H9 (cell line): ENCODE data around the gene ABCG4. TPM values are rescaled to one million over a fixed set of nuclear protein-coding genes. Genes with fewer than 3 reads are reported as not detected.

Source experiments
- DNase-seq: peaks from one replicate; pipeline ENCODE4 v3.0.0-alpha.2; 2017
- H2AFZ ChIP-seq: one replicate; pipeline ENCODE4 v1.6.1; 2013; ENCODE audit warnings: mild to moderate bottlenecking, low read length, control low read depth, moderate library complexity
- H2AK5ac ChIP-seq: 2 replicates; pipeline ENCODE4 v1.6.1; 2013; ENCODE audit warnings: low read length, control low read depth, mixed read lengths; ENCODE audit not compliant: insufficient read length
- H2BK120ac ChIP-seq: one replicate; pipeline ENCODE4 v1.6.1; 2013; ENCODE audit warnings: low read depth, mild to moderate bottlenecking, low read length, control low read depth, inconsistent platforms; ENCODE audit not compliant: poor library complexity, severe bottlenecking
- H2BK12ac ChIP-seq: 2 replicates; pipeline ENCODE4 v1.6.1; 2013; ENCODE audit warnings: low read length, control low read depth, mixed read lengths, low read depth; ENCODE audit not compliant: insufficient read length
- H2BK15ac ChIP-seq: 2 replicates; pipeline ENCODE4 v1.6.1; 2013; ENCODE audit warnings: low read depth, low read length, control low read depth
- H2BK20ac ChIP-seq: one replicate; pipeline ENCODE4 v1.6.1; 2013; ENCODE audit warnings: low read depth, mild to moderate bottlenecking, low read length, control low read depth, inconsistent platforms; ENCODE audit not compliant: poor library complexity, severe bottlenecking
- H2BK5ac ChIP-seq: 2 replicates; pipeline ENCODE4 v1.6.1; 2013; ENCODE audit warnings: low read length, control low read depth, mixed read lengths; ENCODE audit not compliant: insufficient read length
- H3K14ac ChIP-seq: 2 replicates; pipeline ENCODE4 v1.6.1; 2013; ENCODE audit warnings: low read length, control low read depth; ENCODE audit not compliant: insufficient read depth
- H3K18ac ChIP-seq: 2 replicates; pipeline ENCODE4 v1.6.1; 2013; ENCODE audit warnings: low read depth, mild to moderate bottlenecking, mixed read lengths, low read length, control low read depth; ENCODE audit not compliant: insufficient read length
- H3K23ac ChIP-seq: 2 replicates; pipeline ENCODE4 v1.6.1; 2013; ENCODE audit warnings: low read length, control low read depth, mixed read lengths, low read depth; ENCODE audit not compliant: insufficient read length
- H3K23me2 ChIP-seq: 2 replicates; pipeline ENCODE4 v1.6.1; 2013; ENCODE audit warnings: low read depth, mild to moderate bottlenecking, mixed read lengths, low read length, control low read depth; ENCODE audit not compliant: insufficient read length, poor library complexity, severe bottlenecking
- H3K27ac ChIP-seq: 2 replicates; pipeline ENCODE4 v1.5.1; 2013; ENCODE audit warnings: low read length, control low read depth, mixed read lengths, low read depth; ENCODE audit not compliant: insufficient read length
- H3K27me3 ChIP-seq: 2 replicates; pipeline ENCODE4 v1.6.1; 2013; ENCODE audit warnings: low read length, control low read depth, inconsistent platforms; ENCODE audit not compliant: insufficient read depth
- H3K4ac ChIP-seq: 2 replicates; pipeline ENCODE4 v1.6.1; 2013; ENCODE audit warnings: low read depth, mild to moderate bottlenecking, control low read depth, inconsistent platforms, low read length, moderate library complexity
- H3K4me1 ChIP-seq: 2 replicates; pipeline ENCODE4 v1.6.1; 2013; ENCODE audit warnings: low read length, control low read depth, inconsistent platforms; ENCODE audit not compliant: insufficient read depth
- H3K4me2 ChIP-seq: 2 replicates; pipeline ENCODE4 v1.6.1; 2013; ENCODE audit warnings: low read length, control low read depth, mixed read lengths; ENCODE audit not compliant: insufficient read length, insufficient read depth
- H3K56ac ChIP-seq: 2 replicates; pipeline ENCODE4 v1.6.1; 2013; ENCODE audit warnings: low read depth, mild to moderate bottlenecking, mixed read lengths, low read length, control low read depth; ENCODE audit not compliant: insufficient read length
- H3K79me1 ChIP-seq: 2 replicates; pipeline ENCODE4 v1.6.1; 2013; ENCODE audit warnings: low read depth, mild to moderate bottlenecking, moderate library complexity, low read length, control low read depth, inconsistent platforms; ENCODE audit not compliant: insufficient read depth, poor library complexity, severe bottlenecking
- H3K79me2 ChIP-seq: 2 replicates; pipeline ENCODE4 v1.6.1; 2013; ENCODE audit warnings: low read length, control low read depth, inconsistent platforms; ENCODE audit not compliant: insufficient read depth
- H3K9ac ChIP-seq: 2 replicates; pipeline ENCODE4 v1.6.1; 2013; ENCODE audit warnings: low read length, control low read depth, mixed read lengths; ENCODE audit not compliant: insufficient read length; ENCODE audit errors: extremely low read depth
- H3K9me3 ChIP-seq: one replicate; pipeline ENCODE4 v1.6.1; 2013; ENCODE audit warnings: low read depth, low read length, inconsistent platforms; ENCODE audit not compliant: control insufficient read depth
- H3T11ph ChIP-seq: one replicate; pipeline ENCODE4 v1.6.1; 2013; ENCODE audit warnings: mild to moderate bottlenecking, low read length, control low read depth, inconsistent platforms
- H4K20me1 ChIP-seq: one replicate; pipeline ENCODE4 v1.6.1; 2013; ENCODE audit not compliant: control insufficient read depth, insufficient read length, insufficient read depth
- H4K5ac ChIP-seq: 2 replicates; pipeline ENCODE4 v1.6.1; 2013; ENCODE audit warnings: low read depth, mild to moderate bottlenecking, mixed read lengths, low read length, control low read depth; ENCODE audit not compliant: insufficient read length
- H4K8ac ChIP-seq: replicated peaks from 2 replicates; pipeline ENCODE4 v1.6.1; 2013; ENCODE audit warnings: low read length, control low read depth, mixed read lengths, low read depth; ENCODE audit not compliant: insufficient read length
- H4K91ac ChIP-seq: 2 replicates; pipeline ENCODE4 v1.6.1; 2013; ENCODE audit warnings: low read depth, mild to moderate bottlenecking, moderate library complexity, mixed read lengths, low read length, control low read depth; ENCODE audit not compliant: insufficient read length
- H3K27ac Mint-ChIP-seq, 3 experiments: 2 replicates in 2 of 3; 3 replicates in 1 of 3; pipeline ENCODE4 v1.8.0; 2020 to 2021; ENCODE audit warnings: mixed read lengths in 3 of 3, mild to moderate bottlenecking in 1 of 3, moderate library complexity in 1 of 3
- H3K27me3 Mint-ChIP-seq: 2 replicates; pipeline ENCODE4 v1.8.0; 2021; ENCODE audit warnings: low read depth, mild to moderate bottlenecking, moderate library complexity, mixed read lengths
- H3K36me3 Mint-ChIP-seq, 3 experiments: 2 replicates in 2 of 3; 3 replicates in 1 of 3; pipeline ENCODE4 v1.8.0; 2020 to 2021; ENCODE audit warnings: low read depth in 3 of 3, mixed read lengths in 3 of 3; ENCODE audit not compliant: insufficient read depth in 1 of 3
- H3K4me1 Mint-ChIP-seq, 2 experiments: 2 replicates each; pipeline ENCODE4 v1.8.0; 2020; ENCODE audit warnings: mixed read lengths in 2 of 2
- H3K4me3 Mint-ChIP-seq, 2 experiments: 2 replicates in 1 of 2; 3 replicates in 1 of 2; pipeline ENCODE4 v1.8.0; 2020 to 2021; ENCODE audit warnings: mild to moderate bottlenecking in 2 of 2, mixed read lengths in 2 of 2, moderate library complexity in 1 of 2
- H3K9me3 Mint-ChIP-seq, 2 experiments: 2 replicates in 1 of 2; 3 replicates in 1 of 2; pipeline ENCODE4 v1.8.0; 2020; ENCODE audit warnings: mild to moderate bottlenecking in 2 of 2, mixed read lengths in 2 of 2, moderate library complexity in 1 of 2
- CTCF ChIP-seq: fragments of 200-600 bp; sonication (generic); conservative IDR thresholded peaks from 3 replicates; pipeline ENCODE4 v1.8.0; 2021; ENCODE audit warnings: antibody characterized with exemption, mild to moderate bottlenecking
- WGBS: extraction: QIAGEN DNeasy Blood & Tissue Kit; methylation state at CpG from one replicate; pipeline ENCODE4 v1.1.7; 2013; ENCODE audit warnings: missing lambda C conversion rate, low lambda C conversion rate, mixed read lengths; ENCODE audit not compliant: insufficient read length; ENCODE audit errors: extremely low coverage; 5-methylcytosine and 5-hydroxymethylcytosine counted together
- total RNA-seq: library from RNA; stranded (reverse); gene quantifications from 2 replicates; pipeline ENCODE4 v1.2.1, GENCODE V29; 2021

Gene ABCG4
- total RNA-seq, 1 experiment from 2014 or later, result 1.2 TPM

GRCh38 chr11:119121008-119121810 lies 27.6 kb upstream of the ABCG4 start, which contains the start of gene HINFP:
Gene HINFP, plus strand, starts transcription at chr11:119121580. Its CDS starts 5,365 bp downstream, at chr11:119126945.
- Histone ChIP-seq H3K9me3 (no peaks in the 10 kb centered on the region), H2AK5ac (no peak within 1 kb of the TSS), H4K8ac (no peak within 1 kb of the TSS), H3T11ph (no peak within 1 kb of the TSS), H3K23ac (no peak within 1 kb of the TSS), H3K27me3 (no peaks in the 10 kb centered on the region), H3K27ac (no peak within 1 kb of the TSS), H2BK120ac (no peak within 1 kb of the TSS), H3K23me2 (peaks cover 9% of the 10 kb centered on the region), H3K4me2 (peak within 1 kb of the TSS; percentile 74), H2AFZ (no peak within 1 kb of the TSS), H3K79me2 (peaks cover 8% of the 10 kb centered on the region), H2BK12ac (no peak within 1 kb of the TSS), H3K79me1 (peaks cover 6% of the 10 kb centered on the region), H3K4me1 (peaks cover 4% of the 10 kb centered on the region; the same call in 1 of the 2 replicates), H3K4ac (no peak within 1 kb of the TSS), H3K18ac (no peak within 1 kb of the TSS), H2BK15ac (no peak within 1 kb of the TSS), H4K91ac (no peak within 1 kb of the TSS), H3K56ac (no peak within 1 kb of the TSS), H2BK20ac (no peak within 1 kb of the TSS), H3K9ac (peak within 1 kb of the TSS; percentile 71), H2BK5ac (no peak within 1 kb of the TSS), H4K5ac (no peak within 1 kb of the TSS), H4K20me1 (no peaks in the 10 kb centered on the region), H3K14ac (no peak within 1 kb of the TSS; the same call in 1 of the 2 replicates)
- peak within 1 kb of the TSS; percentile 93 to 94 for H3K4me3 Mint-ChIP-seq
- H3K36me3 Mint-ChIP-seq, result peaks cover 0 to 18% (median 17%) of the 10 kb centered on the region in 3 experiments; a peak in 6 of 7 replicates
- peak within 1 kb of the TSS; percentile 44 to 95 (median 52); a peak in 6 of 7 replicates for H3K27ac Mint-ChIP-seq
- no peaks in the 10 kb centered on the region; a peak in 1 of 5 replicates for H3K9me3 Mint-ChIP-seq
- no peak for TF ChIP-seq CTCF
- no CpG with 5 or more reads among the region's 54 CpGs for WGBS
- no peaks in the 10 kb centered on the region; the same call in 1 of the 2 replicates for H3K27me3 Mint-ChIP-seq
- DNase-seq, result peak; percentile 100
- H3K4me1 Mint-ChIP-seq, result peaks cover 18 to 20% of the 10 kb centered on the region in 2 experiments
